GM18526 (cell line): ENCODE measurements around the gene HSPA12B.

Experiments
- POLR2A ChIP-seq: IDR thresholded peaks from 3 replicates; pipeline ENCODE4 v1.6.1; 2011; ENCODE audit not compliant: insufficient read length; ENCODE audit errors: extremely low read depth

Gene HSPA12B, protein sequence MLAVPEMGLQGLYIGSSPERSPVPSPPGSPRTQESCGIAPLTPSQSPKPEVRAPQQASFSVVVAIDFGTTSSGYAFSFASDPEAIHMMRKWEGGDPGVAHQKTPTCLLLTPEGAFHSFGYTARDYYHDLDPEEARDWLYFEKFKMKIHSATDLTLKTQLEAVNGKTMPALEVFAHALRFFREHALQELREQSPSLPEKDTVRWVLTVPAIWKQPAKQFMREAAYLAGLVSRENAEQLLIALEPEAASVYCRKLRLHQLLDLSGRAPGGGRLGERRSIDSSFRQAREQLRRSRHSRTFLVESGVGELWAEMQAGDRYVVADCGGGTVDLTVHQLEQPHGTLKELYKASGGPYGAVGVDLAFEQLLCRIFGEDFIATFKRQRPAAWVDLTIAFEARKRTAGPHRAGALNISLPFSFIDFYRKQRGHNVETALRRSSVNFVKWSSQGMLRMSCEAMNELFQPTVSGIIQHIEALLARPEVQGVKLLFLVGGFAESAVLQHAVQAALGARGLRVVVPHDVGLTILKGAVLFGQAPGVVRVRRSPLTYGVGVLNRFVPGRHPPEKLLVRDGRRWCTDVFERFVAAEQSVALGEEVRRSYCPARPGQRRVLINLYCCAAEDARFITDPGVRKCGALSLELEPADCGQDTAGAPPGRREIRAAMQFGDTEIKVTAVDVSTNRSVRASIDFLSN

DNA sequence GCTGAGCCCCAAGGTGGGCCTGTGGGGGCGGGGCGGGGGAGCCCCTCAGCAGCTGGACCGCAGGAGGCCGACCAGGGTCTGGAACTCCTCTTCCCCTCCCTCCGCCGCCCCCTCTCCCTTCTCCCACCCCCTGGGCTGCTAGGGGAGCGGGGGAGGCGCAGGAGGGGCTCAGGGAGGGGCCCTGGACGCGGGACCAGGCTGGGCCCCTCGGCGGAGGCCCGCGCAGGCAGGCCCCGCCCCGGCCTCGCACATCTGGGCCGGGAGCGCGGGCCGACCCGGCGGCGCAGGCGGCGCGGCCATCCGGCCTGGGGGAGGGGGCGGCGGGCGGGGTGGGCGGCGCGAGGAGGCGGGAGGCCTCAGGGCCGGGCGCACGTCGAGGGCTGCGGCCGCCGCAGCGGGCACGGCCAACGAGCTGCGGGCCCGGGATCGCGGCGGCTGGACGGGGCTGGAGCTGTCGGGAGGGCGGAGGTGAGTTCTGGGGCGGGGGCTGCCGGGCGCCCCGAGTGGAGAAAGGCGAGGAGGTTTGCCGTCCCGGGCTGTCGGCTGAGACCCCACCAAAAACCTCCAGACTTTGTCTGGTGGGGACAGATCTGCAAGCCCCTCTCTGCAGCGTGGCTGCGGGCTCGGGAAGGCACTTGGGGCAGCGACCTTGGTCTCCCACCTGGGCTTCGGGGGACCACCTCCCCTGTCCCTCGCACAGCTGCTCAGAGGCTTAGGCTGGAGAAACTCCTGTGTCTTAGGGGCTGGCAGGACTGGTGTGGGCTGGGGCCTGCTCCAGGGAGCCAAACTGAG is at the start of gene HSPA12B:
Gene HSPA12B, plus strand, starts transcription at position 359 of the 792 bp plus-strand sequence. CDS start 5,990 bp downstream, outside the sequence.
- no peak for TF ChIP-seq POLR2A

DNA sequence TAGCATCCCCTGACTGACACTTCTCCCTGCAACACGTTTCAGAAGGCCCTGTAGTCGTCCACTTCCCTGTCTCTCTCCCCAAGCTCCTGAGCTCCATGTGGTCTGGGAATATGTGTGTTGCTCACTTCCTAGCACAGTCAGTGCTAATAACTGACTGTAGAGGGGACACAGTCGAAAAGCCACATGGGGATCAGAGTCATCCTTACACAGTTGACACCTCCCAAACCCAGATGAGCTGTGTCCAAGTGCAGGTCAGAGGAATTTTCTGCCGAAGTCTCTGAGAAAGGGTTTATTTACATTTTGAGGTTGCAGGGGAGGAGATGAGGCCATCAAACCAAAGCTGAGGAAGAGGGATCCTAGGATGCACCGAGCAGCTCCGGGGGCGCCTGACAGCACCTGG is 47.1 kb upstream of the HSPA12B start:
- TF ChIP-seq POLR2A: no peak

DNA sequence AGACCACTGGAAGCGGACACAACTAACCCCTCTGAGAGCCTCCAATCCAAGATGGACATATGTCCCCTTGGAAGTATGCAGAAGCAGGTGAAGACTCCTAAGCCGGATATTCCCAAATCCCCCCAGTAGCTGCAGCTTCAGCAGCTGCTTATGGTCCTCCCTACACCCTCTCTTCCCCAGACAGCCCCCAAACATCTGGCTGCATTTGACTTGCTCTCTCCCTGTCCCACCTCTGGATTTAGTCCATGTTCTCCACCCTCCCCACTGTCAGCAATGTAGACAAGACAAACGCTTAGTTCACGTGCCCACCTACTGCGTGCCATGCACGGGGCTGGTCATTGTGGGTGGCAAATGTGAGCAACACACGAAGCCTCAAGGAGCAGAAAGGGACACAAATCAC is 46.1 kb upstream of the HSPA12B start:
- TF ChIP-seq POLR2A: no peak

DNA sequence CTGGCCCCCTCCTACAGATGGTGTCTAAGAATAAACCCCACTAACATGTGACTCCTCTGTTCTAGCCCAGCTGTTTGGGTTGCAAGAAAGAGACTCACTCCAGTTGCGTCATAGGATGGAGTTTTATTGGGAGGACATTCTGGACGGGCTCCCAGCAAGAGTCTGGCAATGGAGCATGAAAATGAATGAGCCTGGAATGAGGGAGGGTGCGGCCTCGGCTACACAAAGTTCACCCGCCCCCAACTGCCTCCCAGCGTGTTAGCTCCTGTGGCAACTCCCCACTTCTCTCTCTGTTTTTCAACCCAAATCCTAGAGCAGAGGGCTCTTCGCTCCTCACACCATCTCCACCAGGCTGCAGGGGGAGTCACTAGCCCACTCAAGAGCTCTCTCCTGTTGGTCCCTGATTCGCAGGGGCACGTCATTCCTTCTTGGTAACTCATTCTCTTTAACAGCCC is 45.6 kb upstream of the HSPA12B start:
- no peak for TF ChIP-seq POLR2A

DNA sequence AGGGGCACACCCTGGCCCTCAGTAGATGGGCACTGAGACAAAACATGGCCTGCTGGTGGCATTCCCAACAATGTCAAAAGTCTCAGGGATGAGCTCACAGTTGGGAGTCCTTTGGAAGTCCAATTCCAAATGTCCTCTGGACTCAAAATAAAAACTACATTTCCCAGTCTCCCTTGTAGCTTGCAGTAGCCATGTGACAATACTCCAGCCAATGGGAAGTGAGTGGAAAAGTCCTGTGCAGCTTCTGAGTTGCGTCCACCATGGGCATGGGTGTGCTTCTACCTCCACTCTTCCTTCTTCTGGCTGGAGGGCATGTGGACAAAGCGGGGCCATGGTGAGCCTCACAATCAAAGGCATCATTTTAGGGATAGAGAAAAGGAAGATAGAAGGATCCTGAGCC is 44.8 kb upstream of the HSPA12B start:
- TF ChIP-seq POLR2A: no peak

DNA sequence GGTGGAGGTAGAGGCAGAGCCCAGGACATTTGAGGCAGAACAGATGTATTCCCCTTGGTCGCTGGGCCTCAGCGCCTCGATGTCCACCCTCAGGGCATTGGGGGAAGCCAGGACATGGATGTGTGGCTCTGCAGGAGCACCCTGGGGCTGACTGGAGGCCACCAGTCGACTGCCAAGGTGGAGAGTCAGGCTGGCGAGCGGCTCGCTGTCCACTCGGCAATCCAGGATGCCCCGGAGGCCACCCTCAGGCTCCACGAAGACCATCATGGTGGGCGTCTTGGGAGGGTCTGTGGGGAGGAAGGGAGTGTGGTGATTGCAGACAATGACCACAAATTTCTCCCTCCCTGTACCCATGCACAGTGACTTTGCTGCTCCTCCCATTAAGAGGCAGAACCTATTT is 42.5 kb upstream of the HSPA12B start:
- TF ChIP-seq POLR2A: no peak

DNA sequence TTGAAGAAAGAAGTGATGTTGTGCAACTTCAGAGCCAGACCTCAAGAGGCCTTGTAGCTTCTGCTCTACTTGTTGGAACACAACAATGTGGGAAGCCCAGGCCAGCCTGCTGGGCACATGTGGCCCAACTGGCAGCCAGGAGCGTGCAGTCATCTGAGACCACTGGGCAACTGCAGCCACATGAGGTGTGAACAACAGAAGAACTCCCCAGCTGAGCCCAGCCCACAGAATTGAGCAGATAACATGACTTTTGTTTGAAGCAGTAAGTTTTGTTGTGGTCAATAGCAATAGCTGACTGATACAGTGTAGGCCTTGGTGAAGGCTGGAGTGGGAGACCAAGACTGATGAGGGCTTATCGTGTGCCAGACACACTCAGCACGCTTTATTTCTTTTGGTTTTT is 42.1 kb upstream of the HSPA12B start:
- no peak for TF ChIP-seq POLR2A

DNA sequence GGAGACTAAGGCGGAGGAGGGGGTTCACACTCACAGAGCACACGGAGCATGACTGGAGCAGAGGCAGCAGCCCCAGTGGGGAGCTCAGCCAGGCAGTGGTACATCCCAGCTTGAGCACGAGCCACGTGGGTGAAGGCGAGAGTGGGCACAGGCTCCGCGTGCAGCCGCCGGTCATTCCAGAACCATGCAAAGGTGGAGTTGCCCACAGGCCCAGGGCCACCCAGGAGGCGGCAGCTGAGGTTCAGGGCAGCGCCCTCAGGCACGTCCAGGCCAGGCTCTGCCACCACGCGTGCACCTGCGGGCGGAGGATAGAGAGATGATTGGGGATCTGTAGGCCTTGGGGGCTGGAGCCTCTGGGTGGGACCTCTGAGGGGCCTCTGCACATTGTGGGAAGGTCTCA is 41.2 kb upstream of the HSPA12B start:
- TF ChIP-seq POLR2A: no peak

DNA sequence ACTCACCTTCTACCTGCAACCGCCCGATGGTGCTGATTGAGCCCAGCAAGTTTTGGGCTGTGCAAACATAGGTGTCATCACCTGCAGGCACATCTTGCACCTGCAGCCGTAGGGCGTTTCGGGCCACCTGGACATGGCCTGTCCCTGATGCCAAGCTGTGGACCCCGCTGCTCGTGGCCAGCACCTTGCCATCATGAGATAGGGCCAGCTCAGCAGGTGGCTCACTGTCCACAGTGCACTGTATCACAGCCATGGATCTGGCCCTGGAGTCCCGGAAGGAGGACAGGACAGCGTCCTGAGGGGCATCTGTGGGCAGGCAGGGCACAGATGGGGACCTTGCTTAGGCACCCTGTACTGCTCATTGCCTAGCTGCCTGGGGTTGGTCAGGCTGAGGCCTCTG is 40.6 kb upstream of the HSPA12B start:
- no peak for TF ChIP-seq POLR2A

DNA sequence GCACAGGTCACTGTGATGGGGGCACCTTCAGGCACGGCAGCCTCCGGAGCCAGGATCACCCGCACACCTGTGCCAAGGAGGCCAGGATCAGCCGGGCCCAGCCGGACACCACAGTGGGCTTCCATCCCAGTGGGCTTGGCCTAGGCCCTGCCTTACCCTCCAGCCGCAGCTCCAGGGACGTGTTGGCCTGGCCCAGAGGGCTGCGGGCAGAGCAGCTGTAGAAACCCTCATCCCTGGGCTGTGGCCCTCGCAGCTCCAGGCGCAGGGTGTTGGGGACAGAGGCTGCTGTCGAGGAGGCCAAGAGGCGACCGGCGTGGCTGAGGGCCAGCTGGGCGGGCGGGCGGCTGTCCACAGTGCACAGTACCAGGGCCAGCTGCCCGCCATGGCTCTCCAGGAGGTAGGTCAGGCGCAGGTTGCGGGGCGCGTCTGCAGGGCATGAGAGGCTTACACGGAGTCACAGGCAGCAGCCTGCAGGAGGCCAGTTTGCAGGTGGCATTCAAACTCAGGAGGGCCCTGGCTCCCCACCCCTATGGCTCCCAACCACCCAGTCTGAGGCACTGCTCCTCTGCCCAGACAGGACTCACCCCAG is 39.7 kb upstream of the HSPA12B start:
- TF ChIP-seq POLR2A: no peak

DNA sequence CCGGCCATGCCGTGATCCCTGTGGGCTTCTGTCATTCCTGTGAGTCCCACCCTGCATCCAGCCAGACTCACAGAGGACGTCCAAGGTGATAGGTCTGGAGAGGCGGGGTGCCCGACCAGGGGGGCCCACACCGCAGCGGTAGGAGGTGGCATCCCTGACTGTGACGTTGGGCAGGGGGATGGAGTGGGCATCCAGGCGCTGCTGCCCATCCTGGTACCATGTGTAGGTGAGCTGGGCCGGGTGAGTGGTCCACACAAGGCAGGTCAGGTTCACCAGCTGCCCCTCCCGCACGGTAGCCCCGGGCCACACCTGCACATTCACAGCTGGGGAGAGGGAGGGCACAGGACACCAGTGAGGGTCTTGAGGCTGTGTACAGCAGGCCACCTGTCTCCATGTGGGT is 39.1 kb upstream of the HSPA12B start:
- TF ChIP-seq POLR2A: no peak

DNA sequence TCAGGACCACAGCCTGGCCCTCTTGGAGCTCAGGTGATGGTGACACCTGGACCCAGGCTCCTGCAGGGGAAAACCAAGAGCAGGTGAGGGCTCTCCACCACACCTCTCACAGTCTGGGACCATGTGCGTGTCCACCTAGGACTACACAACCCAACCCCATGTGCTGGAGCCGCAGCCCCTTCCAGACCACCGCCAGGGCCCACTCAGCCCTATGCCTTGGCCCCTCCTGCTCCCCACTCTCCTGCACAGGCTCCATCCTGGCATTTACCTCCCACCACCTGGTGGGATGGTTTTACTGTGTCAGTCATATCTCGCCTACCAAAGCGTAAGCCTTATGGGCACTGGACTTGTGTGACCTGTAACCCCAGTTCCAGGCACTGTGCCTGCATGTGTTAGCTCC is 37.6 kb upstream of the HSPA12B start:
- TF ChIP-seq POLR2A: no peak

DNA sequence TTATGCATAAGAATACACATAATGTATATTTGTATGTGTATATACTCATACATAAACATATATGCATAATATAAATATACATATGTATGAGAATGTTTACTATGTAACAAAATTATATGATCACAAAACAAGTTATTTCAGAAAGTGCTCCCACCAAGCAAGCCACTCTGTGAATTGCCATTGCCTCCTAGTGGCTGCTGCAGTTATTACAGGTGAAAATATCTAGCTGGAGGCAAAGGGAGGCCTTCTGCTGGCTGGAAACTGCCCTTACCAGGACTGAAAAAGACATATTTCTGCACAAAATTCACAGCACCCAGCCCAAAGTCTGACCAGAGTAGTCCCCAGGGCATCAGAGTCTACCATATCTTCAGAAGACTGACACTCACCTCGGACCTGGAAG is 36.3 kb upstream of the HSPA12B start:
- TF ChIP-seq POLR2A: no peak

DNA sequence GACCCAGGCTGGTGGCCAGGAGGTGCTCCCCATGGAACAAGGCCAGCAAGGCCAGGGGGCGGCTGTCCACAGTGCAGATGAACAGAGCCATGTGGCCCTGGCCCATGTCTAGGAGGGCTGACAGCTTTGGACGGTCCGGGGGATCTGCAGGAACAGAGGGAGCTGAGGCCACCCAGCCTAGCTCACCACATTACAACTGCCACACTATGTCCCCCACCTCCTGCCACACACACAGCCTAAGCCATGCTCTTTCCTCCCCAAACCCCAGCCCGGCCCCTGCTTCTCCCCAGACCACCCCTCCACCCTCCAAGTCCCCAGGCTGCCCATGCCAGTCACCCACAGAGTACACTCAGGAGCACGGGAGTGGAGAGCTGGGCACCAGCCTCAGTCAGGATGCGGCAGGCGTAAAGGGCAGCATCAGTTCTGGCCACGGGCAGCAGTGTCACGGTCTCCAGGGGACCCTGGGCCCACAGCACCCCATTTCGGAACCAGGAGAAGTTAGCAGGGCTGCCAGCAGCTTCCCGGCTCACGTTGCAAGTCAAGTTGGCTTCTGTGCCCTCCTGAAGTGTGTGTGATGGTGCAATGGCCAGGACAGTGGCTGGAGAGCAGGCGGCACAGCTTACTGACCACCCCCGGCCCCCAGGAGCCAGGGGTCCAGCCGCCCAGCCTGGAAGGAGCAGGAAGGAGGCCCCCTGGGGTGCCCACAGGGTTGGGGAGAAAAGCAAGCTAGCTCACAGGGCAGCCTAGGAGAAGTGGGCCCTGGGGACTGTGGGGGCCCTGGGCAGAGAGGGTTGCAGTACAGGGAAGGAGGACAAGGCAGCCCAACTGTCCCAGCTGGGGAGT is 35.5 kb upstream of the HSPA12B start:
- no peak for TF ChIP-seq POLR2A
